Occipital lobe (tissue), 2 donors: ENCODE results near the gene IGFL1. TPM values are rescaled to one million over a fixed set of nuclear protein-coding genes. Genes with fewer than 3 reads are reported as not detected.
"Not testable (repeated sequence)": the region's sequence is repeated elsewhere in the genome, so short reads cannot be mapped to it uniquely, and the experiment has no call there.

Source experiments
- DNase-seq: peaks from one replicate; lab custom pipeline; 2025; lab: John Stamatoyannopoulos, UW
- total RNA-seq: library from RNA; depleted of rRNA; stranded (reverse); fragments of >200 nt; gene quantifications from one replicate; pipeline ENCODE4 v1.2.3, GENCODE V29; 2014

The IGFL1 gene
- total RNA-seq, 1 donor from 2014 or later: not detected

DNA sequence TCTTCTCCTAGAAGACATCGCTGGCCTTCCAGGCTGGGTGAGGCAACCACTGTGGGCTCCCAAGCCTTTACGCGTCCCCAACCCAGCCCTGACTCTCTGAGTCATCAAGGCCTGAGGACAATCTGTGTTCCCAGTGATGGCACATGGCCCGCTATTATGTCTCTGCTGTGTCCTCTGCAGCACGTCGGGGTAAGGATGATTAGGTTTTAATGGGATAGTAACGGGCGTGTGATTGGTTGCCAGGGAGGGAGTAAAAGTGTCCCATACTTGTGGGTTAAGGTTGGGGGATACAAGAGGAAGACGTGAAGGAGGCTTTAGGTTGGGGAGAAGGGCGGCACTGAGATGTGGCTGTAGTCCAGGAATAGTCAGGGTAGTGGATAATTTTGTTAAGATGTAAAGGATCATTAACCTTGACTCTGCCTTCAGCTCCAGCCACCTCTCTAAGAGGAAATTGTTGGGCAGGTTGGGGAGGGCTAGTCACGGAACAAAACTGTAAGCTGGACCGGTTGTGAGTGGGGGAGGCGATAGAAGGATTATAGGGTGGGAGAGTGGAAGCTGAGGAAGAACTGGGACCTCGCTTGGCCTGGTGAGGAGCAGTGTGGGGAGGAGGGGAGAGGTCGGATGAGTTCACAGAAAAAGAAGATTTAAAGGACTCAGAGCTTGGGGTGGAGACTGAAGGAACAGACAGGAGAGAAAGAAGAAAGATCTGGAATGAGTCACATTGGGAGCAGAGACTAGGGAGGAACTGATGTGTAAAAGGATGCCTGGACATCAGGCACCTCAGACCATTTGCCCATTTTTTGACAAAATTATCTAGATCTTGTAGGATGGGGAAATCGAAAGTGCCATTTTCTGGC lies 27.9 kb upstream of the IGFL1 start:
- no peak for DNase-seq

DNA sequence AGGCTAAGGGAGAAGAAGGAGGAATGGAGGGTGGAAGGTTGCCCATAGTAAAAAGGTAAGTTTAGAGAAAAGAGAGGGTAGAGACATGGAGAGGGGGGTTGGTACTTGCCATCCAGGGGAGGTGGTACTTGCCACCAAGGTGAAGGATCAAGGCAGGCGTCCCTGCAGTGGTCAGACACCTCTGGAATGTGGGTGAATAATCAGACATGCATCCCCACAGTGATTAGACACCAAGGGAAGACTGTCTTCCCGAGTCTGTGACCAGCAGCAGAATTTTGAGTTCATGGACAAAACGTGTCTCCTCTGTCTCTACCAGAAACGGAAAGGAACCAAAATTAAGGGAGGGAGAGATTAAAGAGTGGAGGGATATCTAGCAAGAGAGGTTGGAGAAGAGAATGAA lies 27.1 kb upstream of the IGFL1 start:
- no peak for DNase-seq

DNA sequence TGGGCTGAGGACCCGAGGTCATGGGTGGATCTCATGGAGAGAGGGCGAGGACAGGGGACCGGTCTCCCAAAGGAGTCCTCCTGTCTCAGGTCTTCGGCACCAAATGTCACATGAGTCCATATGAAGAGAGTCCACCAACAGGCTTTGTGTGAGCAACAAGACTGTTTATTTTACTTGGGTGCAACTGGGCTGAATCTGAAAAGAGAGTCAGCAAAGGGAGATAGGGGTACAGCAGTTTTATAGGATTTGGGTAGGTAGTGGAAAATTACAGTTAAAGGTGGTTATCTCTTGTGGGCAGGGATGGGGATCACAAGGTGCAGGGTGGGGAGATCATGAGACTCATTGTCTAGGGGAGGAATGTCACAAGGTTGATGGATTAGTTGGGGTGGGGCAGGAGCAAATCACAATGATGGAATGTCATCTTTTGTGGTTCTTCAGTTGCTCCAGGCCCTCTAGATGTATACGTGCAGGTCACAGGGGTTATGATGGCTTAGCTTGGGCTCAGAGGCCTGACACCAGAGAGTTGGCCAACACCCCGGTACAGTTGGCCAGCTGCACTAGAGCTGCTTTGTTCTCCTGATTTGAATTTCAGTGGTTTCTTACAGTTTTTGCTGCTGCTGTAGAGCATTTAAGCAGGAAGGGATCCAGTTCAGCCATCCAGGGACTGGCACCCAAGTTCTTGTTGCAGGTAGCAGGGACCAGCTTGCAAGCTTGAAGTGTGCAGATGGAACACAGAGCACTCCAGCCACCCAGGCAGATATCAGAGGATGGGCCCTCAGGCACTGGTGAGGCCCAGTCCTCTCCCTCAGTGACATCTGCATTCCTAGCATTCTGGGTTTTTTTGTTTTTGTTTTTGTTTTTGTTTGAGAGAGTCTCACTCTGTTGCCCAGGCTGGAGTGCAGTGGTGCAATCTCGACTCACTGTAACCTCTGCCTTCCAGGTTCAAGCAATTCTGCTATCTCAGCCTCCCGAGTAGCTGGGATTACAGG lies 26.4 kb upstream of the IGFL1 start:
- DNase-seq: no peak

DNA sequence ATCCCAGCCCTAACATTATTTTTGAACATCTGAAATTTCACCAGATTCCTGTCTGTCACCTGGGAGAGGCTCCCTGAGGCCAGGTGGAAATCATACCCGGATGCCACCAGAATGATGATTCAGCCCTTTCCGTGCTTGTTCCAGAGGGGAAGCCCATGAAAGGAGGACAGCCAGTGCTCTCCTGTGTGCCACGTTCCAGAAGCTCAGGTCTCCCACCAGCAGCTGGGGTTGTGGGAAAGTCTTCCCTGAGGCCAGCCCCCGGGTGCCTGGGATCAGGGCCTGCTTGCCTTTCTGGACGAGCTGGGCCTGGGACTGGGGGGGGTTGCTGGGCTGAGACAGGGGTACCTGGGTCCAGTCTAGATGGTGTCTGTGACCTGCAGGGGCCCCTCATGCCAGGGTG lies 25.5 kb upstream of the IGFL1 start:
- DNase-seq: no peak

DNA sequence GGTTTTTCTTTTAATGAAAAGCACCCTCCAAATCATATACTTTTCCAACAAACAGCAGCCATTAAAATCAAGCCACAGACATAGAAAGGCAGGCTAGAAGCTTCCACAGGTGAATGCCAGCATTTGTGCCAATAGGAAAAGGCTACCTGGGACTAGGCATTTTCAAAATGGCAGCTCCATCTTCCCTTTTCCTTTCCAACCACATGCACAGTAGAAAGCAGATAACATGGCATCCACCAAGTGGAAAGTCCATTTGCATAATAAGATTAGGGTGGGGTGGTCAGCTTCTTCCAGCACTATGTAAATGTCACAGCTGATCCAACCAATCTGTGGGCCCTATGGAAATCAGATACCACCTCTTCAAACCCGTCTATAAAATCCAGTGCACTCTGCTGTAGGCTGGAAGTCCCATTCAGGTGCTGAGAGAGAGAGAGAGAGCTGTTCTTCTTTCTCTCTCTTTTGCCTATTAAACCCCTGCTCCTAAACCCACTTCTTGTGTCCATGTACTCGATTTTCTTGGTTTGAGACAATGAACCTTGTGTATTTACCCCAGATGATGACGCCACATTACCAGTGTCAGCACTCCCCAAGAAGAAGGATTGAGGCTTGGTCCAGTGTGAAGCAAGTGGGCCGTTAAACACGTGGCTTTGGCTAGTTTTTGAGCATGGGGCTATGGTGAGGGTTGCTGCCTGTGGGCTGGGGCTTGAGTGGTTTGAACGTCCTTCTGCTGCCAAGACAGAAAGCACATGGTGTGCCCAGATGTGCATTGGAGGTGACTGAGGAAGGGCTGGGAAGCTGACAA lies 24.2 kb upstream of the IGFL1 start:
- no peak for DNase-seq

DNA sequence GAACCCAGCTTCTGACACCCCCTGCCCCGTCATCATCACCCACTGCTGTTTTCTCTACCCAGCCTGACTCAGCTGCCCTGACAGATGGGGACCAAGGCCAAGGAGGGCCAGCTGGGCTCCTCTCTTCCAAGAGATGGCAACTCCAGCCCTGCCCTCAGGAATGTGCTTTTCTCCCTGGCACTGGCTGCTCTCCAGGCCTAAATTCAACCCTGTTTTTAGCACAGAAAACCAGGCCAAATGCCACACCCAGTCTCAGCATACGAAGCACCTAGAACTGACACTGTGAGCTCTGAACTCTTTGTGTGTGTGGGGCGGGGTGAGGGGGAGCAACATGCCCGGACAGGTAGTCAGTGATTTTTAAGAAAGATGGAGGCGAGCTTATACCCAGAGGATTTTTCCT lies 23.4 kb upstream of the IGFL1 start:
- no peak for DNase-seq

DNA sequence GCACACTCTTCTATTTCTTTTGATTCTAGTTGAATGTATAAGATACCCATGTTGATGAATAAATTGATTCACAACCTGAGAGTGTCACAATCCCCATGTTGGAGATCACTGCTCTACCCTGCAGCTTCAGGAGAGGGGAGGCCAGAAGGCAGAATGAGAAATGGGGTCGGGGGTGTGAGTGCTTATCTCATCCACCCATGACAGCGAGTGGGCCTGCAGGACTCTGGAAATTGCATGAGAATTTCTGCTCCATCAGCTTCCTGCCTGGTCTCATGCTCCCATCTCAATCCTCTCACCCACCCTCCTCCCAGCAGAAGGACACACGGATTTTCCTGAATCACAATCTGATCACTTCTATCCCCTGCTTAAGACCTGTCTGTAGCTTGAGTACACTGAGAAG lies 22.9 kb upstream of the IGFL1 start:
- no peak for DNase-seq

DNA sequence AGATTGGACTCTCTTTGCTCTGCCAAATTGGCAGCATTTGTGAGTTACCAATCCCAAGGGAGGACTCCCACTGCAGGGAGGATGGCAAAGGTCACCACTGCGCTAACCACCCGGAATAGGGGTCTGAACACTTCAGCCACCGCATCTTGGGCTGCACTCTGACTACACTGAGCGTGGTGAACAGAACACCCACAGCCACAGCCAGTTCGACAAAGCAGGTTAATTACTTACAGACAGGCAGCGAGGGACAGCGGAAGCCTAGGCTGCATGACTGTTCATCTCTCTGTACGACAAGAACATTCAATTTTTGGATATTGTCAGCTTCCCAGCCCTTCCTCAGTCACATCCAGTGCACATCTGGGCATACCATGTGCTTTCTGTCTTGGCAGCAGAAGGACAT lies 21.7 kb upstream of the IGFL1 start:
- DNase-seq: not testable (repeated sequence)

DNA sequence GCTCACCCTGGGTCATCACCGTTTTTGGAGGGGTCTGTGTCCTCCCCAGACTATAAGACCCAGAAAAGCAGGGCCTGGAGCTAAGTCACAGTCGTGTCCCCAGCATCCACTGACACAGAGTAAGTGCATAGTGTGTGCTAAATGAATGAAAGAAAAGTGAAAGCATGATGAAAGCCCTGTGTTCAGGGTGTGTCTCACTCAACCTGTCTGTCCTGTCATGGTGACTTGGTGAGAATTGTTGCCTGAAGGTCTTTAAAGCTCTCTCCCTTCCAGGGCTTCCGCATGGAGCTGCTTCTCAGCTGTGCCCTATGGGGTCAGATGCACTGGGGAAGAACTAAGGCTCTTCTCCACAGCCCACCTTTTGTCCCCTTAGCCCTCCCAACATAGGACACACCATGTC lies 20.5 kb upstream of the IGFL1 start:
- DNase-seq: no peak

DNA sequence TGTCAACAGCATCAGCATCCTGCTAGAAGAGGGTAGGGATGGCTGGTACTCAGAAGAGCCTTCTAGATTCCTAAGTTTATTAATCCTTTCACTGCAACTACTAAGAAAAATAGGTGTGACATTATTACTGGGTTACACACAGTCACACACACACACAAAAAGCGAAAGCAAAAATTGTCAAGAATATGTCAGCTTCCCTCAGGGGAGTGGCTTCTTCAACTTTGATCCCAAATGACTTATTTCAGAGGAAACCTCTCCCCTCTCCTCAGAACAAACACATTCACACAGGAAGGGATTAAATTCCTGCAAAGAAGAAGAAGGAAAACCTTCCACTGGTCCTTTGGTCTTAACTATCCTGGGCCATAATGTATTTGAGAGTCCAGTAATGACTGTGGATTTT lies 20.1 kb upstream of the IGFL1 start:
- DNase-seq: no peak

DNA sequence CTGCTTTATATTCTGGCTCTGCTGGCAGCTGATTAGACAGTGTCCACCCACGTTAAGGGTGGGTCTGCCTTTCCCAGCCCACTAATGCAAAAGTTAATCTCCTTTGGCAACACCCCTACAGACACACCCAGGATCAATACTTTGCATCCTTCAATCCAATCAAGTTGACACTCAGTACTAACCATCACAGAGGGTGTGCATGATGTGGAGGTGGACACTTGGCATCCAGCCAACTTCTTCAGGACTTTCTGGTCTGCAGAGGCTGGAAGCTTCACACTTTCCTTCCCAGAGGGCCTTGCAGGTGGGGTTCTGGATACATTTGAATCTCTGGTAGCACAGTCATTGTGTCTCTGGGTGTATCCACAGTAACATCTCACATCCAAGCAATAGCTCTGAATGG lies 18.9 kb upstream of the IGFL1 start:
- DNase-seq: no peak

DNA sequence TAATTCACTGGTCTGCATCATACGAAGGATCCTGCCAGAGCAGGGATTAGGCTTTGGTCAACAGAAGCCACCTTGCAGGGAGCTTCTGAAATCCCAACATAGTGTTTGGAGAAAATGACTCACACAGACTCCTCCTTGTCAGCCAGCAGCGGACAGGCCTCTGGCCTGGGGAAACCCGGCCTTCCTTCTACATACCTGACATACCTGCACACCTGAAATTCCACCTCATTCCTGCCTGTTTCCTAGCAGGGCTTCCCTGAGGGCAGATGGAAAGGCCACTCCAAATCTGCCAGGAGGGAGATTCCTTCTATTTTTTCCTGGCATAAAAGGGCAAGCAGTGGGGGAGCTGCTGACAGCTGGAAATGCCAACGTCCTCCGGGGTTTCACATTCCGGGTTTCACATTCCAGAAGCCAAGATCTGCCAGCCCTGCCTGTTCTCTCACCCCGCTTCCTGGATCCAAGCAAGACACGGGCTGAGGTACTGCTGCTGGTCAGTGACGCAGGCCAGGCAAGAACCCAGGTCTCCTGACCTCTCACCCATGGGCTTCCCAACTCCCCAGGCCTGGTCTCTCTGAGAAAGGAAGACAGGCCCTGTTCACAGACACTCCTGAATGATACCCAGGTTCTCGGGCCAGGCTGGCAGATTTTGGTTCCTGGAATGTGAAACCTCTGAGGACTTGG lies 18.2 kb upstream of the IGFL1 start:
- DNase-seq: no peak

DNA sequence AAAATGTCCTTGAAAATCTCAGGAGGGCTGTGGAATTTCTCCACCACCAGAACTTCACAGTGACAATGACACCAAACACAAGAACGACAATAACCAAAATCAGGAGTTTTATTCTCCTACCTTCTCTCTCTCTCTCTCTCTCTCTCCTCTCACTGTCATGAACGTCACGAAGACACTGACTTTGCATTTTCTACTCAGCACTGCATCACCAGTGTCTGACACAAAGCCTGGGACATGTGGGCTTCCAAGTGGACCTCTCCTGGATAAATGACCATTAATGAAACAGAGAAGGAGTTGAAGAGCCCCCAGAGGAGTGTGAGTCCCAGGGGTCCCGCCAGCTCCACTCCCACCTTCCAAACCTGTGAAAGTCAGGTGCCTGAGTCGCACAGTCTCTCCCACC lies 16.9 kb upstream of the IGFL1 start:
- not testable (repeated sequence) for DNase-seq

DNA sequence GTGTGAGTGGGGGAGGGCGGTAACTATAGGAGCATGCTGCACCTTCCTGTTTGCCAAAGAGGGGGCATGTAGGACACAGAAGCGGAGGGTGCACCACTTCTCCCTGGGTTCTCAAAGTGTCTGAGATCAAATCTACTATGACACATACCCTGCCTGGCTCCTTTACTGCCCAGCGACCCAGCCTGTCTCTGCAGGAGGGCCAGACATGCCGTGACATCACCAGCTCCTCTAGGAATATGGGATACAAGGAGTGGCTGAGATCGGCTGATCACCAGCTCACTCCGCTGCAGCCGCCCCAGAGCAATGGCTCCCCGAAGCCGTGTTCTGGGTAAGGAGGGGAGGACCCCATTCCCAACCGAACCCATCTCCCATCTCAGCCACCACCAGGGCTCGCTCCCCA lies 16.4 kb upstream of the IGFL1 start:
- DNase-seq: no peak

DNA sequence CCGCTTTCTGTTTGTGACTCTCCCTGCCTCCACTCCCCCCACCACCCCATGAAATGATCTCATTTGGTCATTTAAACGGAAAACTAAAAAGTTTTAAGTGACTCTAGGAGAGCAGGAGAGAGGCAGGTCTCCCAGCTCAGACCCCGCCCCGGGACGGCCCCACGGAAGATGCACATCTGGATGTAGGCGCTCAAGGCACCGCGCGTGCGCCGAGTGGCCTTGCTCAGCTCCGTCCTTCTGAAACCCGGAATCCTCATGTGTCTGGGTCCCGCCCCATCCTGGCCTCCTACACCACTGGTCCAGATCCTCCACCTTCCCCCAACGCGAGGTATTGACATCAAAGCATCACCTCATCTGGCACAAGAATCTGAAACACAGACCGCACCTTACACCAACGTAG lies 15.7 kb upstream of the IGFL1 start:
- DNase-seq: no peak

DNA sequence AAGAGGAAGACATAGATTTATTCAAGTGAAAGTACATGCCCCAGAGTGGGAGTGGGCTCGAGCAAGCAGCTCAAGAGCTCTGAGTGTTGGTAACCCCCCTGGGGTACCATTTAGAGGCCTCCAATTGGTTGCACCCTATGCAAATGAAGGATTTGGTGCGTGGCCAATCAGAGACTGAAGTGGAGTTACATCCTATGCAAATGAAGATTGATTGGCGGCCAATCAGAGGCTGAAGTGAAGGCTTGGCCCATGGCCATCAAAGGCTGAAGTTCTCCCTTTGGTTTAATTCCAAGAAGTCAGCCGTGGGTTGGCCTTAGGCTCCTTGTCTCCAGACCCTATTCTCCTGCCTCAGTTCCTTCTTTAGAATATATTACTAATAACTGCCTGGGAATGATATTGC lies 12.9 kb upstream of the IGFL1 start:
- no peak for DNase-seq

DNA sequence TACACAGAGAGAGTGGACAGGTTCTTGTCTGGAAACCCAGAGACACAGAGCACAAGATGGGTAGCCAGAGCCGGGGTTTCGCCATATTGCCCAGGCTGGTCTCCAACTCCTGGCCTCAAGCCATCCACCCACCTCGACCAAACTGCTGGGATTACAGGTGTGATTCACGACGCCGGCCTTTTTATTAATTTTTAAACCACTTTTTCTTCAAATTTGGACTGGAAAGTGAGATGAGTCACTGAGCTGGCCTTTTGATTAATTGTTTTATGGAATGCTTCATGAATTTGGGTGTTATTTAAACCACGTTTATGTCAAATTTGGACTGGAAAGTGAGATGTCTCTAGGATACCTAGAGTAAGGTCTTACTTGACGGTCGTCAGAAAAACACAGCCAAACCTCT lies 12.1 kb upstream of the IGFL1 start:
- DNase-seq: no peak

DNA sequence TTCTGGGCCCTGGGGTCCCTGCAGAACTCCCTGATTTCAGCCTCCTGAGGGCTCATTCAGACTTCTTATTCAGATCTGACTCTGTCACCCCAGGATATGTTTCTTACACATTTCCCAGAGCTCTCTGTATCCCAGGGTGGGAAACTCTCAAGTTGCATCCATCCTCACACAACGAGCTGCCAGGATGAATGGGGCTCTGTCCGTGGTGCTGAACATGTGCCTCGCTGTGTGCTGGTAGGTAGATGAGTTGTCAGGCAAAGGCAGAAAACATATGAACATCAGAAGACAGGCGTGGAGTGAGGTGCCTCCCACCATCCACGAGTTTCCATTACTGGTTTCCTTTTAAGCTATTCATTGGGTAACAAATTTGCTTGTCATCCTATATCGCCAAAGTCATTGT lies 11.4 kb upstream of the IGFL1 start:
- no peak for DNase-seq

DNA sequence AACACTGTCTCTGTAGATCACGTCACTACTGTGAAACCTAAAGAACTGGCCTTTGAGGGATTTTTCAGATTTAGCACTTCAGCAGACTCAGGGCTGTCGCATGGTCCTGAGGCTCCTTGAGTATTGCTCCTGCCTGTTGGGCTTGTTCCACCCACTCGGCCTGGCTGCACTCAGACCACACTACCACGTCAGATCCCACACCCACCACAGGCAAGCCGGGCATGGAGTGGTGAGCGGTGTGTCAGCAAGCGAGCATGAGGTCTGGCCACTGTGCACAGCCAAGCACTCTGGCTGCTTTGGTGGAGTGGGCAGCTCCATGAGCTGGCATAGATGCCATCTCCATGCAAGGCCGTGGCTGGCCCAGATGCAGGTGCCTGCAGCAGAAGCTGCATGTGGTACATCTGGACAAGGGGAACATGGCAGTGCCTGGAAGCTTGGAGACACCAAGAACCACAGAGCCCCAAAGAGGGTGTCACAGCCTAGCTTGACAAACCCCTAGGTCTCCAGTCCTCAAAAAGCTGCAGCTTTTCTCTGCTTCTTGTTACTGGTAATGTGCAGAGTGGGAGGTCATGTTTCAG lies 9.4 kb upstream of the IGFL1 start:
- no peak for DNase-seq

DNA sequence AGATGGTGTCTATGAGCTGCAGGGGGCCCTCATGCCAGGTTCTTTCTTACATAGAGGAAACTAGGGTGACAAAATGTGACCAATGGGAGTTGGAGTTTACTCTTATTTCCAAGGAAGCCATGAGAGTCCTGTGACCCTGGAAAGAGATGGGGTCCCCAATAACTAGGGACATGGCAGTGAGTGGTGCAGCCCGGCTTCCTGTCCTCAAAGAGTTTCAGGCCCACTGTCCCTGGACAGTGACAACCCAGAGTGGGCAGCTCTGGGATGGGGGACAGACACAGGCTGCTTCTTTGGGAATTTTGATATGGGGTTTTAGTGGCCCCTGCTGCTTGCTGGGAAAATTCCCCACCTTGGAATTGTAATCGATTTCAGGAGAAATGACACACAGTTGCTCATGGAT lies 8.4 kb upstream of the IGFL1 start:
- DNase-seq: no peak
